HL-60 (cell line): ENCODE data around the gene SZT2.

Experiments
- DNase-seq, 2 experiments: peaks; one replicate each; pipeline ENCODE4 v3.0.0-alpha.2; 2010 to 2020; ENCODE audit warnings: low read depth in 1 of 2, low spot score in 1 of 2
- H3K27ac ChIP-seq: fragments of 250-450 bp; sonication (Bioruptor Pico); replicated peaks from 2 replicates; pipeline ENCODE4 v1.5.1; 2020; ENCODE audit warnings: mild to moderate bottlenecking, moderate library complexity
- H3K27me3 ChIP-seq: fragments of 250-450 bp; sonication (Bioruptor Pico); 2 replicates; pipeline ENCODE4 v1.5.1; 2021; ENCODE audit warnings: mild to moderate bottlenecking, moderate library complexity; ENCODE audit not compliant: insufficient read depth, poor library complexity, severe bottlenecking
- H3K4me3 ChIP-seq: replicated peaks from 2 replicates; pipeline ENCODE4 v1.5.1; 2011; ENCODE audit warnings: mild to moderate bottlenecking, control low read depth, low read length; ENCODE audit not compliant: insufficient read depth
- GABPA ChIP-seq: IDR thresholded peaks from 2 replicates; pipeline ENCODE4 v1.6.1; 2012; ENCODE audit warnings: low read depth
- POLR2AphosphoS5 ChIP-seq: IDR thresholded peaks from 2 replicates; pipeline ENCODE4 v1.6.1; 2012; ENCODE audit warnings: low read depth
- SPI1 ChIP-seq: IDR thresholded peaks from 2 replicates; pipeline ENCODE4 v1.6.1; 2012; ENCODE audit warnings: low read depth, mild to moderate bottlenecking, borderline replicate concordance
- TF ChIP-seq, protein P1 (sequence below): IDR thresholded peaks from one replicate; pipeline ENCODE4 v1.5.1; 2011; ENCODE audit warnings: low read length, control low read depth, inconsistent platforms; ENCODE audit not compliant: insufficient read depth
- TF ChIP-seq, protein P2 (sequence below): IDR thresholded peaks from 2 replicates; pipeline ENCODE4 v1.6.1; 2012; ENCODE audit warnings: low read depth; ENCODE audit not compliant: insufficient replicate concordance

SZT2 gene

DNA sequence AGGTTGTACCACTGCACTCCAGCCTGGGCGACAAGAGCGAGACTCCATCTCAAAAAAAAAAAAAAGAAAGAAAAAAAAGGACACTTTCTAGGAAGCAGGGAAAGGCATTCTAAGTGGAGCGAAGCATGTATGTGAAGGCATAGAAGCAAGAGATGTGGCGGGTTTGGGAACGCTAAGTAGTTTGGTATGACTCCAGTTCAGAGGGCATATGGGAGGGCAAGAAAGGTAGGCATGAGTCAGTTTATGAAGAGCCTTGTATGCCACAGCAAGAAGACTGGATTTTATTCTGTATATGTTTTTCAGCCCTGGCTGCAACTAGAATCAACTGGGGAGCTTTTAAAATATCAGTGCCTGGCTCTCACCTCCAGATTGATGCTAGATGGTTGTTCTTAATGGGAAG, 17.5 kb upstream of the SZT2 start:
- TF ChIP-seq, protein P1, sequence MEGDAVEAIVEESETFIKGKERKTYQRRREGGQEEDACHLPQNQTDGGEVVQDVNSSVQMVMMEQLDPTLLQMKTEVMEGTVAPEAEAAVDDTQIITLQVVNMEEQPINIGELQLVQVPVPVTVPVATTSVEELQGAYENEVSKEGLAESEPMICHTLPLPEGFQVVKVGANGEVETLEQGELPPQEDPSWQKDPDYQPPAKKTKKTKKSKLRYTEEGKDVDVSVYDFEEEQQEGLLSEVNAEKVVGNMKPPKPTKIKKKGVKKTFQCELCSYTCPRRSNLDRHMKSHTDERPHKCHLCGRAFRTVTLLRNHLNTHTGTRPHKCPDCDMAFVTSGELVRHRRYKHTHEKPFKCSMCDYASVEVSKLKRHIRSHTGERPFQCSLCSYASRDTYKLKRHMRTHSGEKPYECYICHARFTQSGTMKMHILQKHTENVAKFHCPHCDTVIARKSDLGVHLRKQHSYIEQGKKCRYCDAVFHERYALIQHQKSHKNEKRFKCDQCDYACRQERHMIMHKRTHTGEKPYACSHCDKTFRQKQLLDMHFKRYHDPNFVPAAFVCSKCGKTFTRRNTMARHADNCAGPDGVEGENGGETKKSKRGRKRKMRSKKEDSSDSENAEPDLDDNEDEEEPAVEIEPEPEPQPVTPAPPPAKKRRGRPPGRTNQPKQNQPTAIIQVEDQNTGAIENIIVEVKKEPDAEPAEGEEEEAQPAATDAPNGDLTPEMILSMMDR: no peak
- TF ChIP-seq POLR2AphosphoS5: no peak
- no peak for TF ChIP-seq SPI1
- no peak for TF ChIP-seq GABPA
- TF ChIP-seq, protein P2, sequence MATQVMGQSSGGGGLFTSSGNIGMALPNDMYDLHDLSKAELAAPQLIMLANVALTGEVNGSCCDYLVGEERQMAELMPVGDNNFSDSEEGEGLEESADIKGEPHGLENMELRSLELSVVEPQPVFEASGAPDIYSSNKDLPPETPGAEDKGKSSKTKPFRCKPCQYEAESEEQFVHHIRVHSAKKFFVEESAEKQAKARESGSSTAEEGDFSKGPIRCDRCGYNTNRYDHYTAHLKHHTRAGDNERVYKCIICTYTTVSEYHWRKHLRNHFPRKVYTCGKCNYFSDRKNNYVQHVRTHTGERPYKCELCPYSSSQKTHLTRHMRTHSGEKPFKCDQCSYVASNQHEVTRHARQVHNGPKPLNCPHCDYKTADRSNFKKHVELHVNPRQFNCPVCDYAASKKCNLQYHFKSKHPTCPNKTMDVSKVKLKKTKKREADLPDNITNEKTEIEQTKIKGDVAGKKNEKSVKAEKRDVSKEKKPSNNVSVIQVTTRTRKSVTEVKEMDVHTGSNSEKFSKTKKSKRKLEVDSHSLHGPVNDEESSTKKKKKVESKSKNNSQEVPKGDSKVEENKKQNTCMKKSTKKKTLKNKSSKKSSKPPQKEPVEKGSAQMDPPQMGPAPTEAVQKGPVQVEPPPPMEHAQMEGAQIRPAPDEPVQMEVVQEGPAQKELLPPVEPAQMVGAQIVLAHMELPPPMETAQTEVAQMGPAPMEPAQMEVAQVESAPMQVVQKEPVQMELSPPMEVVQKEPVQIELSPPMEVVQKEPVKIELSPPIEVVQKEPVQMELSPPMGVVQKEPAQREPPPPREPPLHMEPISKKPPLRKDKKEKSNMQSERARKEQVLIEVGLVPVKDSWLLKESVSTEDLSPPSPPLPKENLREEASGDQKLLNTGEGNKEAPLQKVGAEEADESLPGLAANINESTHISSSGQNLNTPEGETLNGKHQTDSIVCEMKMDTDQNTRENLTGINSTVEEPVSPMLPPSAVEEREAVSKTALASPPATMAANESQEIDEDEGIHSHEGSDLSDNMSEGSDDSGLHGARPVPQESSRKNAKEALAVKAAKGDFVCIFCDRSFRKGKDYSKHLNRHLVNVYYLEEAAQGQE: no peak
- H3K4me3 ChIP-seq: no peak overlapping the region
- no peak for DNase-seq
- H3K27ac ChIP-seq: no peak overlapping the region
- H3K27me3 ChIP-seq: no peaks in the 10 kb centered on the region

DNA sequence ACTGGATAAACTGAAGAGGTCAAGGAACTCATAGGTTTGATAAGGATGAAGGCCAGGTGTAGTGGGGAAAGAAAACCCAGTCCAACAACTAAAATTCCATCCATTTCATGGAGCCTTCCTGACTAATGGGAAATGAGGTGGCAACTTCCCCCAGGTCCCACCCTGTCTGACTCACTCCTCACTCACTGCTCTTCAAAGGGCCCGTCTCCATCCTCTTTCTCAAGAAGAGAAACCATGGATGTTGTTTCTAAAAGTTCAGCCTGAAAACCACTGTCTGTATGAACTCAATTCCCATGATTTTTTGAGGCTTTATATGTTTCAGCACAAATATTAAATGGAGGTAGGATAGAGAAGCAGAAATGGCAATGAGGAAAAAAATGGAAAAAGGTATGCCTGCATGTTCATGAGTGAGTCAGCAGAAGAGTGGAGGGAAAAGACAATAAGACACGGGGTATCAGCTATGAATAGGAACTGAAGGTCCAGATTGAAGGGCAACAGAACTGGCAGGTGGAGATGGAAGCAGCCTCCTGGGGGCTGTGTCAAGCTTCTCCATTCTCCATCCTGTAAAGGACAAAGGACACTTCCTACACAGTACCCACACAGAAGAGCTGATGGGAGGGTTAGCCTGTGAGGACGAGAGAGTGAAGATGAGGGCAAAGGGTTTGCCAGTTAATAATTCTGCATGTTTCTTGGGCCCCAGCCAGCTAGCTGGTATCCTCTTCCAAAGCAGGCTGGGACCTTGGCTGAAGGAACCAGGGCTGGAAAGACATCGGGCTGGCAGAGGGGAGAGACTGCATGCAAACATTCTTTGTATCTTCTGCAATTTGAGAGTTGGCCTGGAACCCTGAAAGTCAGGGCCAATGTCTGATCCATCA, 16.4 kb upstream of the SZT2 start:
- TF ChIP-seq POLR2AphosphoS5: no peak
- TF ChIP-seq SPI1: no peak
- TF ChIP-seq, protein P2: no peak
- TF ChIP-seq GABPA: no peak
- TF ChIP-seq, protein P1: no peak
- Histone ChIP-seq H3K27ac (no peak overlapping the region), H3K4me3 (no peak overlapping the region), H3K27me3 (no peaks in the 10 kb centered on the region)
- no peak for DNase-seq

DNA sequence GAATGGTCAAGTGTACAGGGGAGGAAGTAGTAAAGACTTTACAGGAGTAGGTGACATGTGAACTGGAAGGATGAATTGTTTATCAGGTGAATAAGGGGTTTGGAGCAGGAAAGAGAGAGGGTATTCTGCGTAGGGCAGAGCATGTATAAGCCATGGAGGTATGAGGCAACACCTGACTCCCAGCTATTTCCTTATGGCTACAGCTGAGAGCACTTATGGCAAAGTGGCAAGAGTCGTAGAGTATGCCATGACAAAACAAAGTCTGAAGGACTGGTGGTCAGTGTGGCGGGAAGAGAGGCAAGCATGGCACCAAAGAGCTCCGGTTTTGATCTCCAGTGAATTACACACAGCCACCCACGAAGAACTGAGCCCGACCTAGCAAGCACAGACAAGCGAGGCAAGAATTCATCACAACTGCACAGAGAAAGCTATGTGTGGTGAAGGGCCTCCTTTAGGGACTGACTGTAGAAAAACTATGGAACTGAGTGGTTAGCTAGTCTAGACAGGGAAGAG, 12.9 kb upstream of the SZT2 start:
- no peak overlapping the region for H3K4me3 ChIP-seq
- TF ChIP-seq, protein P2: no peak
- TF ChIP-seq, protein P1: no peak
- TF ChIP-seq SPI1 (no peak), GABPA (no peak), POLR2AphosphoS5 (no peak)
- H3K27ac ChIP-seq: no peak overlapping the region
- no peaks in the 10 kb centered on the region for H3K27me3 ChIP-seq
- DNase-seq: no peak
